IPS-NIHi7 (cell line): ENCODE measurements around the gene MSI1.

Experiments
- DNase-seq: peaks from one replicate; pipeline ENCODE4 v3.0.0; 2012; ENCODE audit warnings: mixed read lengths; ENCODE audit errors: extremely low spot score

Gene MSI1

GRCh38 chr12:120377611-120378010, 8.6 kb upstream of the MSI1 start:
- no peak for DNase-seq

GRCh38 chr12:120376934-120377572, 8.1 kb upstream of the MSI1 start:
- DNase-seq: no peak

GRCh38 chr12:120376416-120376815, 7.5 kb upstream of the MSI1 start:
- no peak for DNase-seq

GRCh38 chr12:120376009-120376408, 7.0 kb upstream of the MSI1 start:
- DNase-seq: no peak

- no peak for DNase-seq
Observed at GRCh38 chr12:120373683-120374082, 4.7 kb upstream of the MSI1 start.

GRCh38 chr12:120370343-120371243, 1.6 kb upstream of the MSI1 start:
- peak; percentile 32 for DNase-seq

- DNase-seq: peak; percentile 26
Observed at GRCh38 chr12:120369603-120370342, 809 bp upstream of the MSI1 start.

GRCh38 chr12:120367924-120368788, 808 bp downstream of the MSI1 start:
- peak; percentile 22 for DNase-seq

GRCh38 chr12:120367233-120367923, 1.6 kb downstream of the MSI1 start:
- DNase-seq: peak; percentile 43

- DNase-seq: no peak
Observed at GRCh38 chr12:120366845-120367232, 2.1 kb downstream of the MSI1 start.

GRCh38 chr12:120366341-120366705, 2.6 kb downstream of the MSI1 start:
- DNase-seq: no peak

GRCh38 chr12:120365675-120366340, 3.2 kb downstream of the MSI1 start:
- no peak for DNase-seq

- DNase-seq: no peak
Observed at GRCh38 chr12:120364487-120364886, 4.5 kb downstream of the MSI1 start.

GRCh38 chr12:120363274-120363855, 5.6 kb downstream of the MSI1 start:
- DNase-seq: no peak

GRCh38 chr12:120362516-120363273, 6.3 kb downstream of the MSI1 start:
- no peak for DNase-seq

GRCh38 chr12:120361506-120362208, 7.3 kb downstream of the MSI1 start:
- DNase-seq: peak; percentile 99

GRCh38 chr12:120359128-120359527, 9.8 kb downstream of the MSI1 start:
- no peak for DNase-seq

- DNase-seq: peak; percentile 60
Observed at GRCh38 chr12:120358412-120359100, 10.4 kb downstream of the MSI1 start.
